Measurements from ENCODE around the gene CHD2.
A peak's percentile ranks its signal among the peaks of the same experiment; 100 is the strongest.

The CHD2 gene

DNA sequence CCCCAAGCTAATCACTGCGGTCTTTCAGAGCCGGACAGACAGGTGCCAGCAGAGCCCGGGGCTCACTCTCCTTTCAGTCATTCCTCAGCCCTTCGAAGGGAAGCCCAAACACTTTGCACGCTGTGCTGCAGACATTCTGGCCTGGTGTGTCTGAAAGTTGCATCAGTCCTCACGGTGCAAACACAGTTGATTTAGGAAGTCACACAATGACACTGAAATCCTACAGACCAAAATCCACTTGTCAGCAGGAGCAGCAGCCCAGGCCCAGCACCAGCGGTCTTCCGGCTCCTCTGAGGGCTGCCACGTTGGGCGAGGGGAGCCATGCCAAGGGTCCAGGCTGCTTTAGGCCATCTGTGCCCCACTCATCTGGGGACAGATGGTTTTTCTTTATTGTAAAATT is 127.3 kb downstream of the CHD2 start:
- TF ChIP-seq, protein P1, sequence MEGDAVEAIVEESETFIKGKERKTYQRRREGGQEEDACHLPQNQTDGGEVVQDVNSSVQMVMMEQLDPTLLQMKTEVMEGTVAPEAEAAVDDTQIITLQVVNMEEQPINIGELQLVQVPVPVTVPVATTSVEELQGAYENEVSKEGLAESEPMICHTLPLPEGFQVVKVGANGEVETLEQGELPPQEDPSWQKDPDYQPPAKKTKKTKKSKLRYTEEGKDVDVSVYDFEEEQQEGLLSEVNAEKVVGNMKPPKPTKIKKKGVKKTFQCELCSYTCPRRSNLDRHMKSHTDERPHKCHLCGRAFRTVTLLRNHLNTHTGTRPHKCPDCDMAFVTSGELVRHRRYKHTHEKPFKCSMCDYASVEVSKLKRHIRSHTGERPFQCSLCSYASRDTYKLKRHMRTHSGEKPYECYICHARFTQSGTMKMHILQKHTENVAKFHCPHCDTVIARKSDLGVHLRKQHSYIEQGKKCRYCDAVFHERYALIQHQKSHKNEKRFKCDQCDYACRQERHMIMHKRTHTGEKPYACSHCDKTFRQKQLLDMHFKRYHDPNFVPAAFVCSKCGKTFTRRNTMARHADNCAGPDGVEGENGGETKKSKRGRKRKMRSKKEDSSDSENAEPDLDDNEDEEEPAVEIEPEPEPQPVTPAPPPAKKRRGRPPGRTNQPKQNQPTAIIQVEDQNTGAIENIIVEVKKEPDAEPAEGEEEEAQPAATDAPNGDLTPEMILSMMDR (IDR thresholded peaks at IDR 0.05; ENCODE audit: unreplicated experiment in 3 of 3) = no peak
- Mint-ChIP-seq H3K4me3 (no peak overlapping the region), H3K9me3 (no peaks in the 10 kb centered on the region), H3K27me3 (ENCODE audit: low read depth) (no peaks in the 10 kb centered on the region), H3K36me3 (ENCODE audit: low read depth) (peaks cover 54% of the 10 kb centered on the region), H3K4me1 (peaks cover 33% of the 10 kb centered on the region), H3K27ac (no peak overlapping the region)

- no peaks in the 10 kb centered on the region for H3K9me3 Mint-ChIP-seq
- H3K36me3 Mint-ChIP-seq (ENCODE audit: low read depth) = peaks cover 46% of the 10 kb centered on the region
- TF ChIP-seq, protein P1 (IDR thresholded peaks at IDR 0.05; ENCODE audit: unreplicated experiment in 3 of 3) = no peak
- no peaks in the 10 kb centered on the region for H3K27me3 Mint-ChIP-seq (ENCODE audit: low read depth)
- peak overlapping the region; percentile 40 to 69 (median 62) for H3K27ac Mint-ChIP-seq
- H3K4me1 Mint-ChIP-seq = peaks cover 33% of the 10 kb centered on the region
- no peak overlapping the region for H3K4me3 Mint-ChIP-seq
Observed at GRCh38 chr15:93028111-93028631, 128.0 kb downstream of the CHD2 start.

- Mint-ChIP-seq H3K36me3 (ENCODE audit: low read depth) (peaks cover 41% of the 10 kb centered on the region), H3K4me1 (peaks cover 33% of the 10 kb centered on the region), H3K27me3 (ENCODE audit: low read depth) (no peaks in the 10 kb centered on the region), H3K27ac (peak overlapping the region; percentile 7 to 69 (median 62)), H3K4me3 (no peak overlapping the region), H3K9me3 (no peaks in the 10 kb centered on the region)
- TF ChIP-seq, protein P1 (IDR thresholded peaks at IDR 0.05; ENCODE audit: unreplicated experiment in 3 of 3) = no peak
Observed at GRCh38 chr15:93028632-93029213, 128.6 kb downstream of the CHD2 start.

DNA sequence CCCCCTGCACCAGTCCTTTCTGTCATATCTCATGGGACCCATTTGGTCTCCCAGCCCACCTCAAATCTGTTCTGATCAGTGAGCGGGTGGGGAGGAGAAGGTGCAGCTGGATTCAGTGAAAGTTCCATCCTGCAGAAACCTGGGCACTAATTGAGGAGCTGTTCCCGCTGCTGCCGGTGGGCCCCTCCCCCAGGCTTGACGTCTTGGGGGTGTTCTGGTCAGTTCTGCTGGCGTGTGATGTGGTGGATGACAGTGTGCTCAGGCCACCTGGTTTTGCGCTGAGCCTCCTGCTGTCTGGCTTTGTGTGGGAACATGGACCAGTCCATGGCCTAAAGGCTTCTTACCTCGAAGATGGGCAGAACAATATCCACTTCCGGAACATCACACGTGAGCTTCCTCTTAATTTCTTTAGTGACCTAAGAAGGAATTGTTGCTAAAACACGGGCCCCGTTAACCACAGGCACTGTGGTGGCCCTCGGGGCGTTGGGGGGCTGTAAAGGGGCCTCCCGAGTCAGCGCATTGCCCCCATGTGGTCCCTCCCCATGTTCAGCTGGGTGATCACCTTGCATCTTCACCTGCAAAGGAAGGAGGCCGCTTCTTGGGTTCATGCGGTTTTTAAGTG is 129.2 kb downstream of the CHD2 start:
- Mint-ChIP-seq H3K27ac (peak overlapping the region; percentile 37 to 69 (median 65)), H3K27me3 (ENCODE audit: low read depth) (no peaks in the 10 kb centered on the region), H3K4me3 (no peak overlapping the region), H3K9me3 (no peaks in the 10 kb centered on the region), H3K36me3 (ENCODE audit: low read depth) (peaks cover 35% of the 10 kb centered on the region), H3K4me1 (peaks cover 33% of the 10 kb centered on the region)
- TF ChIP-seq, protein P1 (IDR thresholded peaks at IDR 0.05; ENCODE audit: unreplicated experiment in 3 of 3) = no peak

- peaks cover 29% of the 10 kb centered on the region for H3K36me3 Mint-ChIP-seq (ENCODE audit: low read depth)
- TF ChIP-seq, protein P1 (IDR thresholded peaks at IDR 0.05; ENCODE audit: unreplicated experiment in 3 of 3) = no peak
- peaks cover 33% of the 10 kb centered on the region for H3K4me1 Mint-ChIP-seq
- H3K4me3 Mint-ChIP-seq = no peak overlapping the region
- peak overlapping the region; percentile 37 to 86 (median 69) for H3K27ac Mint-ChIP-seq
- no peaks in the 10 kb centered on the region for H3K9me3 Mint-ChIP-seq
- no peaks in the 10 kb centered on the region for H3K27me3 Mint-ChIP-seq (ENCODE audit: low read depth)
Observed at GRCh38 chr15:93029836-93030429, 129.8 kb downstream of the CHD2 start.
